ENCODE measurements around the gene GALNT6.

- TF ChIP-seq CTCF (IDR thresholded peaks at IDR 0.05 in 8 of 11, conservative IDR thresholded peaks at IDR 0.05 in 3 of 11) (no peak), POLR2AphosphoS5 (IDR thresholded peaks at IDR 0.05) (no peak)
Measured at GRCh38 chr12:51399891-51400290, 8.7 kb upstream of the GALNT6 start.
